GM19043 (cell line): ENCODE results near the gene HSD17B14.
"Not testable (repeated sequence)": the region's sequence is repeated elsewhere in the genome, so short reads cannot be mapped to it uniquely, and the experiment has no call there.

Experiments used
- ATAC-seq: cut with Tn5 transposase; IDR thresholded peaks from one replicate; pipeline ENCODE4 v1.9.1; 2021; ENCODE audit warnings: low read depth; ENCODE audit not compliant: unreplicated experiment

The HSD17B14 gene

GRCh38 chr19:48799358-48800300 lies 36.7 kb downstream of the HSD17B14 start:
- no peak for ATAC-seq

- no peak for ATAC-seq
Measured at GRCh38 chr19:48798937-48799336, 37.4 kb downstream of the HSD17B14 start.

GRCh38 chr19:48797103-48797502 lies 39.2 kb downstream of the HSD17B14 start:
- ATAC-seq = no peak

GRCh38 chr19:48796298-48797083 lies 39.8 kb downstream of the HSD17B14 start:
- ATAC-seq = no peak

GRCh38 chr19:48795685-48796070 lies 40.6 kb downstream of the HSD17B14 start:
- ATAC-seq = no peak

GRCh38 chr19:48795055-48795684 lies 41.1 kb downstream of the HSD17B14 start:
- ATAC-seq = no peak

- ATAC-seq = no peak
Measured at GRCh38 chr19:48794291-48794690, 42.0 kb downstream of the HSD17B14 start.

GRCh38 chr19:48793271-48793670 lies 43.0 kb downstream of the HSD17B14 start:
- no peak for ATAC-seq

- not testable (repeated sequence) for ATAC-seq
Measured at GRCh38 chr19:48787331-48787730, 49.0 kb downstream of the HSD17B14 start.

- ATAC-seq = not testable (repeated sequence)
Measured at GRCh38 chr19:48786422-48786821, 49.9 kb downstream of the HSD17B14 start.

- ATAC-seq = no peak
Measured at GRCh38 chr19:48784527-48784926, 51.8 kb downstream of the HSD17B14 start.

GRCh38 chr19:48780631-48781391 lies 55.5 kb downstream of the HSD17B14 start:
- no peak for ATAC-seq

- ATAC-seq = no peak
Measured at GRCh38 chr19:48779636-48780035, 56.7 kb downstream of the HSD17B14 start.

GRCh38 chr19:48777720-48778119 lies 58.6 kb downstream of the HSD17B14 start:
- ATAC-seq = no peak

GRCh38 chr19:48777139-48777538 lies 59.2 kb downstream of the HSD17B14 start:
- no peak for ATAC-seq

GRCh38 chr19:48772503-48772953 lies 63.8 kb downstream of the HSD17B14 start:
- ATAC-seq = no peak

- ATAC-seq = no peak
Measured at GRCh38 chr19:48770734-48771472, 65.4 kb downstream of the HSD17B14 start.

GRCh38 chr19:48770266-48770665 lies 66.0 kb downstream of the HSD17B14 start:
- ATAC-seq = no peak

- no peak for ATAC-seq
Measured at GRCh38 chr19:48768994-48769713, 67.1 kb downstream of the HSD17B14 start.
